ENCODE data around the gene PARD3.

DNA sequence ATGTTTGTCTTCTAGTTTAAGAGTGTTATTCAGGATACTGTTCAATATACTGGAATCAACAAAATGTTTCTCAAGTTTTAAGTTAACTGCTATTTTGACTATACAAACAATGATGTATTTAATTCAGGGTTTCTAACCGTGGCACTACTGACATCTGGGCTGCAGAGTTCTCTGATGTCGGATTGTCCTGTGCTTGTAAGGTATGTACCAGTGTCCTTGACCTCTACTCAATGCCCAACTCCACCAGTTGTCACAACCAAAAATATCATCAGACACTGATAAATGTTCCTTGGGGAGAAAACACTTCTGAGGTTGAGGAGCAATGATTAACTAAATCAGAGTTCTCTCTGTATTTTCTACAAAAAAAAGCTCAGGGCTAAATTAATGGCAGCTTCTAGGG, 301.5 kb downstream of the PARD3 start:
- TF ChIP-seq, protein P1, sequence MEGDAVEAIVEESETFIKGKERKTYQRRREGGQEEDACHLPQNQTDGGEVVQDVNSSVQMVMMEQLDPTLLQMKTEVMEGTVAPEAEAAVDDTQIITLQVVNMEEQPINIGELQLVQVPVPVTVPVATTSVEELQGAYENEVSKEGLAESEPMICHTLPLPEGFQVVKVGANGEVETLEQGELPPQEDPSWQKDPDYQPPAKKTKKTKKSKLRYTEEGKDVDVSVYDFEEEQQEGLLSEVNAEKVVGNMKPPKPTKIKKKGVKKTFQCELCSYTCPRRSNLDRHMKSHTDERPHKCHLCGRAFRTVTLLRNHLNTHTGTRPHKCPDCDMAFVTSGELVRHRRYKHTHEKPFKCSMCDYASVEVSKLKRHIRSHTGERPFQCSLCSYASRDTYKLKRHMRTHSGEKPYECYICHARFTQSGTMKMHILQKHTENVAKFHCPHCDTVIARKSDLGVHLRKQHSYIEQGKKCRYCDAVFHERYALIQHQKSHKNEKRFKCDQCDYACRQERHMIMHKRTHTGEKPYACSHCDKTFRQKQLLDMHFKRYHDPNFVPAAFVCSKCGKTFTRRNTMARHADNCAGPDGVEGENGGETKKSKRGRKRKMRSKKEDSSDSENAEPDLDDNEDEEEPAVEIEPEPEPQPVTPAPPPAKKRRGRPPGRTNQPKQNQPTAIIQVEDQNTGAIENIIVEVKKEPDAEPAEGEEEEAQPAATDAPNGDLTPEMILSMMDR (IDR thresholded peaks at IDR 0.05) = no peak
- no peak for TF ChIP-seq EZH2phosphoT487 (IDR thresholded peaks at IDR 0.05)

Measured in neural progenitor cell (in vitro differentiated cells).